ENCODE data around the gene ARHGEF26. TPM values are rescaled to one million over a fixed set of nuclear protein-coding genes. Genes with fewer than 3 reads are reported as not detected.

Gene ARHGEF26
- total RNA-seq, 1 experiment from 2014 or later: not detected

GRCh38 chr3:154210986-154211385 is 89.8 kb downstream of the ARHGEF26 start:
- no peaks in the 10 kb centered on the region for H4K20me1 ChIP-seq (ENCODE audit: insufficient read depth, low read depth, low read length)
- H3K9ac ChIP-seq (ENCODE audit: low read length): no peak overlapping the region
- H3K79me2 ChIP-seq (ENCODE audit: low read length): no peaks in the 10 kb centered on the region
- H3K27me3 ChIP-seq (ENCODE audit: low read length): no peaks in the 10 kb centered on the region
- H3K4me1 ChIP-seq (ENCODE audit: low read length): no peaks in the 10 kb centered on the region
- no peak overlapping the region for H3K27ac ChIP-seq (ENCODE audit: low read length)
- H3K36me3 ChIP-seq (ENCODE audit: insufficient read depth, low read length): no peaks in the 10 kb centered on the region
- no peak overlapping the region for H2AFZ ChIP-seq (ENCODE audit: low read length)
- no peaks in the 10 kb centered on the region for H3K9me3 ChIP-seq (ENCODE audit: low read length)
- H3K4me3 ChIP-seq (ENCODE audit: low read length): no peak overlapping the region
- no peaks in the 10 kb centered on the region for H3K9me2 ChIP-seq (replicated peaks; ENCODE audit: insufficient read depth, low read length)
- H3K4me2 ChIP-seq (ENCODE audit: low read depth, low read length, poor library complexity, severe bottlenecking): no peak overlapping the region
- no peak for DNase-seq

- no peak overlapping the region for H3K27ac ChIP-seq (ENCODE audit: low read length)
- no peak for DNase-seq
These were observed 93.1 kb downstream of the ARHGEF26 start for GRCh38 chr3:154214306-154214705.

GRCh38 chr3:154217671-154218070 is 96.5 kb downstream of the ARHGEF26 start:
- DNase-seq: no peak
- H3K27me3 ChIP-seq (ENCODE audit: low read length): no peaks in the 10 kb centered on the region
- no peak overlapping the region for H3K27ac ChIP-seq (ENCODE audit: low read length)
- H3K4me2 ChIP-seq (ENCODE audit: low read depth, low read length, poor library complexity, severe bottlenecking): no peak overlapping the region
- H3K79me2 ChIP-seq (ENCODE audit: low read length): no peaks in the 10 kb centered on the region
- H3K4me3 ChIP-seq (ENCODE audit: low read length): no peak overlapping the region
- no peaks in the 10 kb centered on the region for H3K36me3 ChIP-seq (ENCODE audit: insufficient read depth, low read length)
- no peak overlapping the region for H2AFZ ChIP-seq (ENCODE audit: low read length)
- H3K9me3 ChIP-seq (ENCODE audit: low read length): no peaks in the 10 kb centered on the region
- no peaks in the 10 kb centered on the region for H4K20me1 ChIP-seq (ENCODE audit: insufficient read depth, low read depth, low read length)
- no peaks in the 10 kb centered on the region for H3K9me2 ChIP-seq (replicated peaks; ENCODE audit: insufficient read depth, low read length)
- no peaks in the 10 kb centered on the region for H3K4me1 ChIP-seq (ENCODE audit: low read length)
- no peak overlapping the region for H3K9ac ChIP-seq (ENCODE audit: low read length)

More at GRCh38 chr3:154214306-154214705, 93.1 kb downstream of the ARHGEF26 start:
- Histone ChIP-seq H3K27me3 (ENCODE audit: low read length) (no peaks in the 10 kb centered on the region), H3K36me3 (ENCODE audit: insufficient read depth, low read length) (no peaks in the 10 kb centered on the region), H3K4me2 (ENCODE audit: low read depth, low read length, poor library complexity, severe bottlenecking) (no peak overlapping the region), H4K20me1 (ENCODE audit: insufficient read depth, low read depth, low read length) (no peaks in the 10 kb centered on the region), H3K9me2 (replicated peaks; ENCODE audit: insufficient read depth, low read length) (no peaks in the 10 kb centered on the region), H3K4me1 (ENCODE audit: low read length) (no peaks in the 10 kb centered on the region), H3K9me3 (ENCODE audit: low read length) (no peaks in the 10 kb centered on the region), H3K79me2 (ENCODE audit: low read length) (no peaks in the 10 kb centered on the region), H2AFZ (ENCODE audit: low read length) (no peak overlapping the region), H3K9ac (ENCODE audit: low read length) (no peak overlapping the region), H3K4me3 (ENCODE audit: low read length) (no peak overlapping the region)

- no peak overlapping the region for H3K9ac ChIP-seq (ENCODE audit: low read length)
These were observed 97.5 kb downstream of the ARHGEF26 start for GRCh38 chr3:154218728-154219127.

GRCh38 chr3:154220462-154220861 is 99.3 kb downstream of the ARHGEF26 start:
- no peaks in the 10 kb centered on the region for H3K36me3 ChIP-seq (ENCODE audit: insufficient read depth, low read length)
- no peak overlapping the region for H3K27ac ChIP-seq (ENCODE audit: low read length)
- no peaks in the 10 kb centered on the region for H3K79me2 ChIP-seq (ENCODE audit: low read length)
- no peak for DNase-seq
- H3K27me3 ChIP-seq (ENCODE audit: low read length): no peaks in the 10 kb centered on the region
- no peak overlapping the region for H3K4me3 ChIP-seq (ENCODE audit: low read length)
- H3K9me2 ChIP-seq (replicated peaks; ENCODE audit: insufficient read depth, low read length): no peaks in the 10 kb centered on the region
- H3K9me3 ChIP-seq (ENCODE audit: low read length): no peaks in the 10 kb centered on the region
- no peaks in the 10 kb centered on the region for H3K4me1 ChIP-seq (ENCODE audit: low read length)
- H4K20me1 ChIP-seq (ENCODE audit: insufficient read depth, low read depth, low read length): no peaks in the 10 kb centered on the region
- no peak overlapping the region for H3K4me2 ChIP-seq (ENCODE audit: low read depth, low read length, poor library complexity, severe bottlenecking)
- no peak overlapping the region for H3K9ac ChIP-seq (ENCODE audit: low read length)
- no peak overlapping the region for H2AFZ ChIP-seq (ENCODE audit: low read length)

More at GRCh38 chr3:154218728-154219127, 97.5 kb downstream of the ARHGEF26 start:
- Histone ChIP-seq H3K27me3 (ENCODE audit: low read length) (no peaks in the 10 kb centered on the region), H2AFZ (ENCODE audit: low read length) (no peak overlapping the region), H3K4me2 (ENCODE audit: low read depth, low read length, poor library complexity, severe bottlenecking) (no peak overlapping the region), H4K20me1 (ENCODE audit: insufficient read depth, low read depth, low read length) (no peaks in the 10 kb centered on the region), H3K4me1 (ENCODE audit: low read length) (no peaks in the 10 kb centered on the region), H3K79me2 (ENCODE audit: low read length) (no peaks in the 10 kb centered on the region), H3K9me2 (replicated peaks; ENCODE audit: insufficient read depth, low read length) (no peaks in the 10 kb centered on the region), H3K36me3 (ENCODE audit: insufficient read depth, low read length) (no peaks in the 10 kb centered on the region), H3K4me3 (ENCODE audit: low read length) (no peak overlapping the region), H3K27ac (ENCODE audit: low read length) (no peak overlapping the region), H3K9me3 (ENCODE audit: low read length) (no peaks in the 10 kb centered on the region)
- no peak for DNase-seq

GRCh38 chr3:154223519-154223918 is 102.3 kb downstream of the ARHGEF26 start:
- Histone ChIP-seq H3K27ac (ENCODE audit: low read length) (no peak overlapping the region), H3K4me1 (ENCODE audit: low read length) (no peaks in the 10 kb centered on the region), H3K9me3 (ENCODE audit: low read length) (no peaks in the 10 kb centered on the region), H3K4me3 (ENCODE audit: low read length) (no peak overlapping the region), H3K79me2 (ENCODE audit: low read length) (no peaks in the 10 kb centered on the region), H3K4me2 (ENCODE audit: low read depth, low read length, poor library complexity, severe bottlenecking) (no peak overlapping the region), H3K36me3 (ENCODE audit: insufficient read depth, low read length) (no peaks in the 10 kb centered on the region), H2AFZ (ENCODE audit: low read length) (no peak overlapping the region), H4K20me1 (ENCODE audit: insufficient read depth, low read depth, low read length) (no peaks in the 10 kb centered on the region), H3K27me3 (ENCODE audit: low read length) (no peaks in the 10 kb centered on the region), H3K9me2 (replicated peaks; ENCODE audit: insufficient read depth, low read length) (no peaks in the 10 kb centered on the region), H3K9ac (ENCODE audit: low read length) (no peak overlapping the region)
- no peak for DNase-seq

- Histone ChIP-seq H3K4me3 (ENCODE audit: low read length) (no peak overlapping the region), H3K27me3 (ENCODE audit: low read length) (no peaks in the 10 kb centered on the region), H3K9me2 (replicated peaks; ENCODE audit: insufficient read depth, low read length) (no peaks in the 10 kb centered on the region), H3K4me2 (ENCODE audit: low read depth, low read length, poor library complexity, severe bottlenecking) (no peak overlapping the region), H3K36me3 (ENCODE audit: insufficient read depth, low read length) (no peaks in the 10 kb centered on the region), H3K4me1 (ENCODE audit: low read length) (no peaks in the 10 kb centered on the region), H3K9ac (ENCODE audit: low read length) (no peak overlapping the region), H3K79me2 (ENCODE audit: low read length) (no peaks in the 10 kb centered on the region), H3K9me3 (ENCODE audit: low read length) (no peaks in the 10 kb centered on the region), H4K20me1 (ENCODE audit: insufficient read depth, low read depth, low read length) (no peaks in the 10 kb centered on the region), H2AFZ (ENCODE audit: low read length) (no peak overlapping the region), H3K27ac (ENCODE audit: low read length) (no peak overlapping the region)
- DNase-seq: no peak
These were observed 103.2 kb downstream of the ARHGEF26 start for GRCh38 chr3:154224366-154224765.

GRCh38 chr3:154224866-154225265 is 103.7 kb downstream of the ARHGEF26 start:
- no peaks in the 10 kb centered on the region for H3K9me3 ChIP-seq (ENCODE audit: low read length)
- H3K4me2 ChIP-seq (ENCODE audit: low read depth, low read length, poor library complexity, severe bottlenecking): no peak overlapping the region
- DNase-seq: no peak
- no peaks in the 10 kb centered on the region for H4K20me1 ChIP-seq (ENCODE audit: insufficient read depth, low read depth, low read length)
- H3K4me1 ChIP-seq (ENCODE audit: low read length): no peaks in the 10 kb centered on the region
- no peaks in the 10 kb centered on the region for H3K9me2 ChIP-seq (replicated peaks; ENCODE audit: insufficient read depth, low read length)
- H3K27ac ChIP-seq (ENCODE audit: low read length): no peak overlapping the region
- H3K36me3 ChIP-seq (ENCODE audit: insufficient read depth, low read length): no peaks in the 10 kb centered on the region
- no peaks in the 10 kb centered on the region for H3K79me2 ChIP-seq (ENCODE audit: low read length)
- no peaks in the 10 kb centered on the region for H3K27me3 ChIP-seq (ENCODE audit: low read length)
- H3K9ac ChIP-seq (ENCODE audit: low read length): no peak overlapping the region
- H2AFZ ChIP-seq (ENCODE audit: low read length): no peak overlapping the region
- H3K4me3 ChIP-seq (ENCODE audit: low read length): no peak overlapping the region

GRCh38 chr3:154225536-154225935 is 104.3 kb downstream of the ARHGEF26 start:
- H3K4me3 ChIP-seq (ENCODE audit: low read length): no peak overlapping the region
- H3K4me2 ChIP-seq (ENCODE audit: low read depth, low read length, poor library complexity, severe bottlenecking): no peak overlapping the region
- H3K27ac ChIP-seq (ENCODE audit: low read length): no peak overlapping the region
- H4K20me1 ChIP-seq (ENCODE audit: insufficient read depth, low read depth, low read length): no peaks in the 10 kb centered on the region
- DNase-seq: no peak
- no peaks in the 10 kb centered on the region for H3K9me2 ChIP-seq (replicated peaks; ENCODE audit: insufficient read depth, low read length)
- H3K36me3 ChIP-seq (ENCODE audit: insufficient read depth, low read length): no peaks in the 10 kb centered on the region
- no peak overlapping the region for H2AFZ ChIP-seq (ENCODE audit: low read length)
- H3K4me1 ChIP-seq (ENCODE audit: low read length): no peaks in the 10 kb centered on the region
- H3K9me3 ChIP-seq (ENCODE audit: low read length): no peaks in the 10 kb centered on the region
- no peaks in the 10 kb centered on the region for H3K27me3 ChIP-seq (ENCODE audit: low read length)
- H3K79me2 ChIP-seq (ENCODE audit: low read length): no peaks in the 10 kb centered on the region
- H3K9ac ChIP-seq (ENCODE audit: low read length): no peak overlapping the region
